ENCODE measurements around the gene MAGI2.

MAGI2 gene

DNA sequence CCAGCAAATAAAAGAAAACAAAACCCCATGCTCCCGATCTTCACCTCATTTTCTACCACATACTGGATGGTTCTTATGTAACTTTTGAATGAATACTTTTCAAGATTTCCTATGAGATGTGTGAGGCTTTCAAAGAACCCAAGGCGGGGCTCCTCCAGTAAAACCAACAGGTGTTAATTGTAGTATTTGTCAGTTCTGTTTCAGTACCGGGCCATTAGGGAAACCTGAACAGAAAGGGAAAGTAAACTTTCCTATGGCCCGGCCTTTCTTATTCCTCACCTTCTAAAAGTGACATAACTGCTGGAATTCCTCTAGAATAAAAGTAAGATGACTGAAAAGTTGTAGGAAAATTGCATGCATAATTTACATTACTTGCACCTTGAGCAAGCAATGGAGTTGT, 672.9 kb downstream of the MAGI2 start:
- DNase-seq = no peak

DNA sequence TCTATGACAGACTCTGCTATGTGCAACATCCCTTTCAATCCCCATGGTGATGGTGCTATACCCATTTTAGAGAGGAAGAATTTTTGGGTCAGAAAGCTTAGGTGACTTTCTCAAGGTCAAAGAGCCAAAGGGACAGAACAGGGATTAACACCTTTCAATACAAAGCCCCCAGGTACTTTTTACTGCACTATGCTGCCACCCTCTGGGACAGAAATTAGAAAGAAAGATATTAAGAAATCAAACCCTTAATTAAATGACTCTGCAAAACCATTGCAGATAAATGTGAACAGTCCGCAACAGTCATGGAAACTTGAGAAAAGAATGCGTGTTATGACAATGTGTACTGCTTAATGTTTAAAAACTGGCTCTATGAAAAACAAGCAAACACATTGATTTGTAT, 673.7 kb downstream of the MAGI2 start:
- DNase-seq = no peak

DNA sequence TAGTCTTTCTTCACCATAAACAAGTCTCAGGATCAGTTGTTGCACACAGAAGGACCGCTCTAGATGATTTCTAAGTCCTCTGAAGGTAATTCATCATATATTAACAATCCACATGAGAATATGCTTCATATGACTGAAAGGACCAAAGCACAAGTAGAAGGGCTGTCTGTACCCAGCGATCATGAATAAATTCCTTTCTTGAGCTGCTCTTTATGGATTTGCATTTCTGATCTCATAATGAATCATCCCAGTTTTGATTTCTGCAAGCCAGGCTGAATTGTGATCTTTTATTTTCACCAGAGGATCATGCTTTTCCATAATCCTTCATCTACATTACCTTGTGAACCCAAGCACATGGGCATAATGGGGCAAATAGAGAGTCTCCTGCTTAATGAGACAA, 675.6 kb downstream of the MAGI2 start:
- DNase-seq = no peak

DNA sequence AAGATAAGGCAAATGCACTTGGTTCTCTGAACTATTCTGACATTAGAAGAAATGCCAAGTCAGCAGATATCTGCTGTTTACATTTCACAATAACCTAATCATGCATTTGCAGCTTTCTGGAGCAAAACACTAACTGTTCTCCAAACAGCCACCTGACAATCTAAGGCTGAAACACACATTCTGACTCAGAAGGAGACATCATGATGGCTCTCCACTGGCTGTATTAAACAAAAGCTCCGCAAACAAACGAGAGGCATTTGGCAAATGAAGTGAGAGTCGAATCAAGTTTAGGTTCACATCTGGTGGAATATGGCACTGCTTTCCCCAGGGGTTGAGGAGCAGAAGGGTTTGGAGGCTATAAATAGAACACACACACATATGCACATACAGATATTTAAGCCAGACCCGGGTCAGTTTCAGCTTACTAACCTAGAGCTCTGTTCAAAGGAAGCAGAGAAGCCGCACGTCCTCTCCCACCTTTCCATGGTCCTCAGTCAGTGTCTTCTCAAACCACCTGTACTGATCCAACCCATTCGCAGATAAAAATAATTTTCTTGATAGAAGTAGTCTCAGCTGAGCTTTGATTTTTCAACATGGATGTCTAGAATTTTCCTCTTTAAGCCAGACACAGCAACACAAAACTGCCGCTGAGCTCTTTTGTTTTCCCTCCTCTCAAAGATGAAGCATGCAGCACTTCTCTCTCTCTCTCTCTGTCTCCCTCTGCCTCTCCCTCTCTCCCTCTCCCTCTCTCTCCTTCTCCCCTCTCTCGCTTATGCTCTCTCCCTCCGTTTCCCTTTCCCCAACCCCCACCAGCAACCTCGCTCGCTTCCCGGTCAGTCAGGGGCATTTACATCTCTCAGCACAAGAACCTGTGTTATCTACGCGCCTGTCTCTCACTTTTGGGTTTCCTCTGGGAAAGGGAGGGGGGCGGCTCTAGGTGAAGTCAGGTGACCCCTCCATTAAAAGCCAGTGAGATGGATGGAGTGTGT, 682.8 kb downstream of the MAGI2 start:
- DNase-seq = peak in 9 of 14 donors; percentile 15 to 71 (median 38)

DNA sequence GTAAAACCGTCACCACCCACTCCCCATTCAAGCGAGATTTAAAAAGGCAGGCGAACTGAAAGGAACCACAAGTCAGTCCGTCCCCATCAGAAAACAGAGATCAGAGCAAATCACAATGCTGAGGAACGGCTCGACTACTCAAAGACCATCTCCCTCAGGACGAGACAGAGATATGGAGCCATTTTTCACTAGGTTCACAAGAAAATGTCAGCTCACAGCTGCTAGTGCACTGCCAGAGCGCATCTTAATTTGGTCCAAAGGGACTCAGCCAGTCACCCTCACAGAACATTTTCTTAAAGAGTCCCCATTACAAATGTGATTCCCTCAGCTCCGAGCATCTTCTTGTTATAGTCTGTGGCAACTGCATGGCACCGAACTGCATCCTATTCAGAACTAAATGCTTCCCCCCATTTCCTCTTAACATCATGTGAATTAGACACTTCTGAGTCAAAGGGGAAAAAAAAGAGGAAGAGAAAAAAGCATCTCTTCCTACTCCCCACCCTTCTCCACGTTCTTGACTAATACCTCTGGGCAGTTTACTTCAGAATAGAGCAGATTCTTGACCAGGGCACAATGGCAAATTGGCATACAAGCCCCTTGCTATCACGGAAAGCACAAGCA, 683.9 kb downstream of the MAGI2 start:
- DNase-seq = peak in 10 of 14 donors; percentile 4 to 50 (median 30)

DNA sequence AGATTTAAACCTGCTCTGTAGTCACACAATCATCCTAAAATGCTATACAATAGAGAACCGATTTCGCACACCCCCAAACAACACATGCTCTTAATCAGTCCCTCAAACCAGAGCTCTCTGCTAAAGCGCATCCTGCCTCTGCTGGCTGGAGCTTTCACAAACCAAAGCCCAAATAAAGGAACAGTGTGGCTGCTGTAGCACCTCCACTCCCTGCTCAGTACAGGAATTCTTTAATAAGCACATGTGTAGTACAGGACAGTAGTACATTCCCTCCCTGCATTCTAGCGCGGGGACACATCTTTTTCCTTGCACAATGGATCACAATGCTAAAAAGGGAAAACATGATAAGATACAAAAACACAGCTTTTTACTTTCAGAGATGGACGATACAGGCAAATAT, 684.6 kb downstream of the MAGI2 start:
- peak in 5 of 14 donors; percentile 9 to 57 (median 21) for DNase-seq

DNA sequence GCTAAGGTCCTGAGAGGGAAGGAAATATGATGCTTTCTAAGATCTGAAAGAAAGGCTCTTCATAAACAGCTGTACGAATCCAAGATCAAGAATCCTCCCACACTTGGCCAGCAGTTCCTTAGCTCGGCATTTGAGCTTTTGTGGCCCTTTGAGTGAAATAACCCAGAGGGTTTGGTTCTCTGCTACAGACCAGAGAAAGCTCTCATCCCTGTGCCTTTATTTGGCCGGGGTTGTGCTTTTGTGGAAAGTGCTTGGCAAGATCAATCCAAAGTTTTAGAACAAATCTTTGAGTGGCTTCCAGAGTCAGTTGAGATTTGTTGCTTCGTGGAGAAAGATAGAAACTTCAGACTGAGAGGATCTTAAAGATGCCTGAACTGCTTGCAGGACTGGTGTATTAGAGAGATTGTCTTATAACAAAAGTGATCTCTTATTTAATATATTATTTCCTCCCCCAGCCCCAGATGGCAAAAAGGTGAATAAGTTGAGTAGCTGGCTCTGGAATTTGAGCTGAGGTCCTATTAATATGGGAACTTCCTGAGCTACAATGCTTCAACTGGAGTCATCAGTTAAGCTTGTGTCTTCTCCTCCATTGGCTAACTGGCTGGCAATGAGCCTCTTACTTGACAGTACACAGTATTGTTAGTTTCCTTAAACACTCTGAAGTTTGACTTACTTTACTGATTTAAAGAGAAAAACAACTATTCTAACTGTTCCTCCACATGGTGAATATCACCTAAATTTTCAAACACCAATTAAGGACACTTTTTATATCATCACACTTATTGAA, 687.3 kb downstream of the MAGI2 start:
- no peak for DNase-seq

DNA sequence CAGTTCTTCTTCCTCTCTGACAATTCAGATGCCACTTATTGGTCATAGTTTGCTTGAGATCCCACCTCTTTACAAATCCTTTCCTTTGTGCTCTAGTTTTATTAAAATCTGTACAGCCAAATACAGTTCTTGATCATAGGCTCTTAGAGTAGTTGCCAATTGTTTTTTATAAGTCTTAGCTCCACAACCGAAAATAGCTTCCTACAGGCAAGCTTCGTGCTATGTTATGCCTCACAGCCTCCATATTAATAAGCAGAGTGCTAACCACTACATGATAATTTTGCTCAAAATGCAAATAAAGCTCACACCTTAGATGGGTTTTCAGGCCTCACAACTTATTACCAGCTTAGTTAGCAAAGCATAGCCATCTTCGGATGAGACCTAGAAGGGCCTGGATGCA, 688.9 kb downstream of the MAGI2 start:
- no peak for DNase-seq

DNA sequence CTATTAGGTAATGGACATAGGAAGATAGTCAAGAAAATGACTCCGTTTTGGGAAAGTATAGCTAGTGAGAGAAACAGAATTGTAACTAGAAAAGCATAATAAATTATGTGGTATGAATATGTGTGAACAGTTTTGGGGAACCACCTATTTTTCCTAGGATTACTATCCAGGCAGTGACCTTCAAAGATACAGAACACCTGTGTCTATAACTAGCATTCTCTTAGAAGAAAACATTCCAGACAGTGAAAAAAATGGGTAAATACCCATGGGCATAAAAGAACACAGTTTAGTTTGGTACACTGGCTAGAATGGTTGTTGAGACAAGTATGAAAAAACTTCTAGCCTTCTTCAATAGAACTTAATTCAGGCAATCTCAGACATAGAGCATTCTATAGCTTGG, 690.8 kb downstream of the MAGI2 start:
- no peak for DNase-seq

DNA sequence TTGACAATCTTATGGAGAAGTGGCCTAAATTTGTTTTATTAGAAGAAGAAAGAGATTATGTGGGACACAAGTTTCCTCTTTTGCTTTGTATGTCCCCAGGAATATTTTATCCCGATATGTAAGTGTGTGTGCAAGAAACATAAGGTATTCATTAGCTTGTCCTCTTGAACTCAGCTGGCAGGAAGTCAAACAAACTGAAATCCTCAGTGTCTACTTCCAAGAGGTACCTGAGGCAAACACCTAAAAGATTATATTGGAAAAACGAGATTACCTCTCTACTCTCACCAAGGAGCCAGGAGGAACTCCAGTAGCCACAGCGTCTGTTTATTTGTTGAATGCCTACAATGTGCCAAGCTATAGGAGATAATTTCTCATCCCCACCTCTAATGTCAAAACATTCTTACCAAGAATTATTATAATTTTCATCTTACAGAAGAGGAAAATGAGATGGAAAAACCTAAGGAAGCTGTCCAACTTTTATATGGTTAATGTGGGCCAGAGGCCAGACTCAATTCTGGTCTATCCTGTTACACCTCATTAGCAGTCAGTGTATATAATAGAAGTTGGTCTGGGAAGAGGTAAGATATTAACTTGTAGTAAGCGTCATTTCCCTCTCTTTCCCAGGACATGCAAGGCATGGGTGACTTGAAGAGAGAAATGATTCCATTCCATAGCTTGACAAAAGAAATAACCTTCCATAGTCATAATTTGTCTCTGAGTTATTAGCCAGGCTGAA, 692.7 kb downstream of the MAGI2 start:
- DNase-seq = no peak

DNA sequence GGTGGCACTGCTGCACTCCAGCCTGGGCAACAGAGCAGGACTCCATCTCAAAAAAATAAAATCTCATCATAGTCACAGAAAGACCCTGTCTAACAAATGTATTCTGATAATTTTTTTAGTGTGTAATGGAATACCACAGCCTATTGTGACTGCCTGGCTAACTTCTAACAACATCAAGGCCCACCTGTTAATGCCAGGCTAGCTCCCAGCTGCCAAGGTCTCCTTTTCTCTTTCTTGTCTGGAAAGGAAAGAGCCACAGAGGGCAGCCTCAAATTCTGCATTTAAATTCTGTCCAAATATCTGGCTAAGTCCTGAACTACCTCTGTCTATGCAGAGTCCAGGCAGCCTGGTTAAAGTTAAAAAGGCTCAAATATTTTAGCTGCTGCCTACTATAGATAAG, 700.9 kb downstream of the MAGI2 start:
- DNase-seq = no peak

DNA sequence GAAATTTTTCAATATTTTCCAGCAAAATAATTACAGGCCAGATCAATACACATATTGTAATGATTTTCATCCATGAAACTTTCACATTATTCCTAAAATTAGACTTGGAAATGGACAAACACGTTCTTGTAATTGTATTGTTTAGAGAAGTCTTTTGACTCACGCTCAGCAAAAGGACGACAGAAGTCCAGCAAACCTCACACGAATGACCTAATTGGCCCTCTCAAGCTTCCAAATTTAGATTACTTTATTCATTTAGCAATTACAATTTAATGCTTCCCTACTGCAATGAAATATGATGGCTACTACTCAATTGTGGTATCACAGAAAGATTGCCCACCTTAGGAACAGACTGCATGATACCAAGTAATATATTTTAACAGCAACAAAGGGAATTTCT, 702.2 kb downstream of the MAGI2 start:
- DNase-seq = no peak

DNA sequence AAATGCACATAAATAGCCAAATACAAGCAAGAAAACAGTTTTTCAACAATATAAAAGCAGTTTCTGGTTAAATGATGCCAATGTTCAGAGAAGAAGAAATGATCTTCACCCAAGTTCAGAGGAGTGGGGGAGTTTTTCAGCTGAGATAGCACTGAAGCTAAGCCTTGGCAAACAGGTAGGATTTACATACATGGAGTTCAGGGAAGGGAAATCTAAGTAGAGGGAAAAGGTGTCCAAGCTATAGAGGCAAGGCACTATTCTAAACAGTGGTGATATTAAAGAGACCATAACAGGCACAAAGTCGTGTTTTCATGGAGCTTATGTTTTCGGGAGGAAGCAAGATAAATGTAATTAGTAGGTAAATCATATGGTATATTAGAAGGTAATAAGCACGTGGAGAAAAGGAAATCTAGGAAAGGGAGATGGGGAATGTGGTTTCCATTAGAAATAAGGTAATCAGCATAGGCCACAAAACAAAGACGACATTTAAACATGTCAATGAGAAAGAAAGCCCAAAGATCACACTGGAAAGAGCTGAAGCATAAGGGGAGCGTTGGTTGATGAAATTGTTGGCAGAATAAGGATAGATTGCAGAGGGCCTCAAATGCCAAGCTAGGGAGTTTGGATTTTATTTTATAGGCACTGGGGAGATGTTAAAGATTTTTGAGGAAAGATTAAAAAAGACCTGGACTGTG, 704.3 kb downstream of the MAGI2 start:
- DNase-seq = no peak

DNA sequence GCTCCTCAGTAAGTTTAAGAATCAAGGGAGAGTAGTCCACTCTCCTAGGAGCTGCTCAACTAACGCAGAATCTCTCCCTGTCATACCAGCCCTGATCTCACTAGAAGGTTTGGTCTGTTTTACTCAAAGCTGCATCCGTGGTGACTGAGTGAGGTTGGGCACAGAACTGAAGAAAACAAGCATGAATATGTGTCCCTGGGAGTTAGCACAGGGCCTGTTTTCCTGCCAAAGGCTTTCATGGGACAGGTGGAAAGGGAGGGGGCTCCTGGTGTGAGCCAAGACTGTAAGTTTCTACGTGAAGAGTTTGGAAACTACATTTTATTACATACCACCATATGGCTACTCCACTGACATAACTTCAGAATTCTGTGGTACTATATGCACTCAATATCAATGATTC, 705.9 kb downstream of the MAGI2 start:
- no peak for DNase-seq

DNA sequence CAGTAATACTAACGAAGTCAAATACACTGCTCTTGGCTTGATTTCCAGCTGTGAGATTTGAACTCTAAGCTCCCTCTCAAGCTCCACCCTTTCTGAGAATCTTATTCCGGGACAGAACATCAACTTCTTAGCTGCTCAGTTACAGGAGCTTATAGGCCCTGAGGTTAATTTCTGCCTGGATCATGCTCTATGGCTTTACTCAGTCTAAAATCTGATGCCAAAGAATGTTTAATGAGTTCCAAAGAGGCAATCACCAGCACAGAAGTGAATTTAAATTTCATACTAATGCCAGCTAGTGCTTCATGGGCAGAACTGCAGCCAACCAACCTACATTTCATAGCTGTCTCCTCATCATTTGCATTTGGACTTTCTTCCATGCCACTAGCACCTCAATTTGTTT, 707.2 kb downstream of the MAGI2 start:
- DNase-seq = no peak

DNA sequence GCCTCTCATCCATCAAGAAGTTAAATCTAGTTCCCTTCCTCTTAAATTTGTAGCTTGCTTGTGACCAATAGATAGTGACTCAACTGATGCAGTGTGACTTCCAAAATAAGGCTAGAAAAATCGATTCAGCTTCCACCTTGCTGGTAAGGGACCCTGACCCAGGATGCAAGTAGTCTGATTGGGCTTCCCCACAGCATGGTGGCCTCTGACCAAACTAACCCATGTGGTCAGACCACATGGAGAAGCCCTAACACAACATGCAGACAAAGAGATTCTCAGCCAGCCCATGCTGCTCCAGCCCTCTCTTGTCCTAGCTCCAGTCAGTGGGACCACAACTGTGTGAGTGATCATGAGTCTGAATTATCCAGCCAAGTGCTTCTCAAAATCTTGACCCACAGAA, 710.8 kb downstream of the MAGI2 start:
- DNase-seq = no peak

DNA sequence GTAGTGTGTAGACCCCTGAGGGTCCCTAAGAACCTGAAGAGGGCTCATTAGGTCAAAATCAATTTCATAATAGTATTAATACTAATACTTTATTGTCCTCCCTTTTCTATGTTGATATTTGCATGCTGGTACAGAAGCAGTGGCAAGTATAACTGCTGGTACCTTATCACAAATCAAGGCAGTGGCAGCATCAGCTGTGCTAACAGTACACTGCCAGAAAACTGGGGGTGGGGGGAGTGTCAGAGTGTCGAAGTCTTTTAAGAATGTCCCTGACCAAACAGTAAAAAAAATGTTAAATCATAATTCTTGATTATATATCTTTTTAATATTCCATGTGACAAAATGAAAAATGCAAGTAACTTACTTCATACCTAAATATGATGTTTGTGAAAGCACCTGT, 716.9 kb downstream of the MAGI2 start:
- DNase-seq = no peak

DNA sequence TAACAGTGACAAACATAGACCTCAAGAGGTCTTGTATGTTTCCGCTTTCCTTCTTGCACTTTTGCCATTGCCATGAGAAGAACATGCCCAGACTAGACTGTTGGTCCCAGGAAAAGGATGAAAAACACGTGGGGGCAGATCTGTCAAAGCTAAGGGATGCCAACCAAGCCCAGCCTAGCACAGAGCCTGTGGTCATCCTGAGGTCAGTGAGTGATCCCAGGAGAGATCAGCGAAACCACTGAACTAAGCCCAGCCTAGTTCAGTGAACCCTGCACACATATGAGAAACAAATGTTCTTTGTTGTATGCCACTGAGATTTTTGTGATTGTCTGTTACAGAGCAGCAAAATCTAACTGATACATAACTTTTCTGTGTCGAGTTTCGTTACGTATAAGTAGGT, 718.8 kb downstream of the MAGI2 start:
- no peak for DNase-seq

DNA sequence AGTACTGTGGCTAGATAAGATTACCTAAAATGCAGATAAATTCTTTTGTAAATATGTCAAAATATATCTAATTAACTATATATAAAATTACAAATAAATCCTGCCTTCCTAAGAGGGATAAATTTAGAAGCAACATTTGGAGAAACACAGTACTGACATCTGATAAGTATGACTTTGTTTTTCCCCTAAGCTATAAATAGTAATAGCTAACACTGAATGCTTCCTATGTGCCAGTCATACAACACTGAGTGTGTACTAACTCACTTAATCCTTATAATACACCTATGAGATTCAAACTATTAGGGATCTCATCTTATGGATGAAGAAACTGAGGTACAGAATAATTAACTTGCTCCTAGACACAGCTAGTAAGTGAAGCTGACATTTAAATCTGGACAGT, 733.4 kb downstream of the MAGI2 start:
- no peak for DNase-seq

DNA sequence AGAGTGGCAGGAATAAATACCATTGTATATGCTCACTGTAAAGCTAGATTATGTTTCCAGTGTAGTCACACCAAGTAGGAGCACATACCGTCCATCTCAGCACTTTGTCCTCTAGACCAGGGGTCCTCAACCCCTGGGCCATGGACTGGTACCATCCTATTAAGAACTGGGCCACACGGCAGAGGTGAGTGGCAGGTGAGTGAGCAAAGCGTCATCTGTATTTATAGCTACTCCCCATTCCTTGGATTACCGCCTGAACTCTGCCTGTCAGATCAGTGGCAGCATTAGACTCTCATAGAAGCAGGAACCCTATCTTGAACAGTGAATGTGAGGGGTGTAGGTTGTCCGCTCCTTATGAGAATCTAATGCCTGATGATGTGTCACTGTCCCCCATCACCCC, 735.3 kb downstream of the MAGI2 start:
- DNase-seq = no peak

DNA sequence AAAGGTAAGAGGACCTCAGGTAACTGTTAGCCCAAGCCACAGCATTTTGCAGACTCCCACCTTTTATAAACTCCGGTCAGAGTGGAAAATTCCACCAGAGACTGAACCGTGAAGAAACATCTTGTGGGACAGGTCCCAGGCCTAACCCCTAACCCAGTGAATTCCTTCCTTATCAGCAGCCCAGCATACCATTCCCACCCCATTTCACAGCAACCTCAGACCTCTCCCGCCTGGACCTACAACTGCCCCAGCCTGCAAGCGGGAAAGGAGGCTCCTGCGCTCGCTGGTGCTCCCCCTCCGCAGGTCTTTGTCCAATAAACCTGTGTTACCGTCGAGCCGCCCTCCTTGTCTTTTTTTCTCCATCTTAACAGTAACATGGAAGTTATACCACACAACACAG, 736.6 kb downstream of the MAGI2 start:
- DNase-seq = no peak

DNA sequence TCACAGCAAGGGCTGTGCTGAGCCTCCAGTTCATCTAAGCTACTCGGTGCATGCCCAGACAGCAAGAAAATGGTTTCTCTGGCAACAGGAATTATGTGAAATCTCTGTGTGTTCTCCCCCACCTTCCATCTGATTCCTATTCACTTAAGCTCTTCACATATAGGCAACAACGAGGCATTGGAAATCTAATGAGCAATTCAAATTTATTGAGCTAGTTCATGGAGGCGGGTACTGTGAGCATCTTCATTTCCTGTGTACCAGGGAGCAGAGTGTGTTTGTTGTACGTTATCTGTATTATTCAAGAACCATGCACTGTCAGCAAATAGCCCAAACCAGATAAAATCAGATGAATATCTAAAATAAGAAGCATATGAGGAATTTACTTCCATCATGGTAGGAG, 739.1 kb downstream of the MAGI2 start:
- DNase-seq = no peak

Measured in C1 segment of cervical spinal cord (tissue), 14 donors.